ENCODE data around the gene CRY1. TPM values are rescaled to one million over a fixed set of nuclear protein-coding genes. Genes with fewer than 3 reads are reported as not detected.
"Not testable (repeated sequence)": the region's sequence is repeated elsewhere in the genome, so short reads cannot be mapped to it uniquely, and the experiment has no call there.

Gene CRY1
- total RNA-seq, 2 experiments from 2014 or later = 26.6 to 27.8 TPM

- Mint-ChIP-seq H3K27me3 (no peaks in the 10 kb centered on the region), H3K36me3 (ENCODE audit: low read depth) (peaks cover 11% of the 10 kb centered on the region), H3K9me3 (peaks cover 7% of the 10 kb centered on the region), H3K4me1 (ENCODE audit: low read depth) (peaks cover 17% of the 10 kb centered on the region), H3K27ac (no peak overlapping the region), H3K4me3 (no peak overlapping the region)
- no peak for DNase-seq
- intact Hi-C loops (cut with micrococcal nuclease) = no loop called here
- TF ChIP-seq CTCF (IDR thresholded peaks at IDR 0.05) = no peak
- ChIA-PET POLR2A (interaction anchor here (1.1 kb wide), 1 partner anchor 12 kb away, joined by 3 read pairs; no protein-coding TSS in a partner anchor), CTCF (interaction anchor here (1.5 to 3.7 kb wide), 5 partner anchors 9 to 24 kb away, joined by 3 to 19 read pairs (median 10); no protein-coding TSS in a partner anchor)
- ATAC-seq = no peak
Observed at GRCh38 chr12:107080299-107080698, 13.1 kb downstream of the CRY1 start.

- Mint-ChIP-seq H3K4me3 (no peak overlapping the region), H3K36me3 (ENCODE audit: low read depth) (peaks cover 10% of the 10 kb centered on the region), H3K4me1 (ENCODE audit: low read depth) (peaks cover 15% of the 10 kb centered on the region), H3K27ac (no peak overlapping the region), H3K9me3 (peaks cover 7% of the 10 kb centered on the region), H3K27me3 (no peaks in the 10 kb centered on the region)
- DNase-seq = no peak
- ChIA-PET CTCF (interaction anchor here (1.0 to 3.7 kb wide), 6 partner anchors 10 to 52 kb away, joined by 3 to 19 read pairs (median 8); no protein-coding TSS in a partner anchor), POLR2A (interaction anchor here (1.1 to 1.5 kb wide), 2 partner anchors 13 to 95 kb away, joined by 3 to 4 read pairs; no protein-coding TSS in a partner anchor)
- peak; percentile 62 for TF ChIP-seq CTCF (IDR thresholded peaks at IDR 0.05)
- intact Hi-C loops (cut with micrococcal nuclease) = no loop called here
- peak; percentile 86 for ATAC-seq
Observed at GRCh38 chr12:107079172-107080011, 14.0 kb downstream of the CRY1 start.

- H3K27me3 Mint-ChIP-seq; H3K36me3 Mint-ChIP-seq (ENCODE audit: low read depth); H3K4me3 Mint-ChIP-seq; DNase-seq; H3K27ac Mint-ChIP-seq; ATAC-seq; POLR2A ChIA-PET; intact Hi-C loops (cut with micrococcal nuclease); H3K9me3 Mint-ChIP-seq: not testable (repeated sequence)
- CTCF ChIA-PET = interaction anchor here (3.5 kb wide), 1 partner anchor 31 kb away, joined by 11 read pairs; no protein-coding TSS in a partner anchor
- H3K4me1 Mint-ChIP-seq (ENCODE audit: low read depth) = peaks cover 24% of the 10 kb centered on the region
Observed at GRCh38 chr12:107073266-107073665, 20.1 kb downstream of the CRY1 start.

GRCh38 chr12:107066691-107067090 lies 26.7 kb downstream of the CRY1 start:
- ChIA-PET POLR2A (no interaction called here), CTCF (no interaction called here)
- ATAC-seq (no peak), DNase-seq (no peak)
- no peak for TF ChIP-seq CTCF (IDR thresholded peaks at IDR 0.05)
- Mint-ChIP-seq H3K27me3 (no peaks in the 10 kb centered on the region), H3K4me3 (no peak overlapping the region), H3K36me3 (ENCODE audit: low read depth) (peaks cover 21% of the 10 kb centered on the region), H3K9me3 (peaks cover 13% of the 10 kb centered on the region), H3K4me1 (ENCODE audit: low read depth) (peaks cover 4% of the 10 kb centered on the region), H3K27ac (no peak overlapping the region)
- intact Hi-C loops (cut with micrococcal nuclease) = no loop called here

- no peak for DNase-seq
- Mint-ChIP-seq H3K9me3 (peaks cover 13% of the 10 kb centered on the region), H3K4me1 (ENCODE audit: low read depth) (peaks cover 4% of the 10 kb centered on the region), H3K27me3 (no peaks in the 10 kb centered on the region), H3K27ac (no peak overlapping the region), H3K4me3 (no peak overlapping the region), H3K36me3 (ENCODE audit: low read depth) (peaks cover 21% of the 10 kb centered on the region)
- intact Hi-C loops (cut with micrococcal nuclease) = no loop called here
- CTCF ChIA-PET = no interaction called here
- POLR2A ChIA-PET = interaction anchor here (0.7 kb wide), 1 partner anchor 685 kb away, joined by 3 read pairs; no protein-coding TSS in a partner anchor
- ATAC-seq = no peak
- no peak for TF ChIP-seq CTCF (IDR thresholded peaks at IDR 0.05)
Observed at GRCh38 chr12:107064687-107065086, 28.7 kb downstream of the CRY1 start.

Data from activated CD8-positive, alpha-beta T cell treated with anti-CD3 and anti-CD28 coated beads for 36 hours (primary cell).